Measurements from ENCODE around the gene IL12RB2. TPM values are rescaled to one million over a fixed set of nuclear protein-coding genes. Genes with fewer than 3 reads are reported as not detected.

Gene IL12RB2
- total RNA-seq, 1 experiment from 2014 or later, result not detected

GRCh38 chr1:67274623-67275325 is 32.9 kb upstream of the IL12RB2 start:
- H3K9ac ChIP-seq (ENCODE audit: low read length), result no peak overlapping the region
- intact Hi-C loops (cut with micrococcal nuclease), result no loop called here
- POLR2A ChIA-PET (ENCODE audit: unreplicated experiment), result no interaction called here
- no peaks in the 10 kb centered on the region for H4K20me1 ChIP-seq (ENCODE audit: low read length)
- ATAC-seq (no peak), DNase-seq (no peak)
- no peaks in the 10 kb centered on the region for H3K4me1 ChIP-seq (ENCODE audit: insufficient read depth, low read length)
- no peak overlapping the region for H3K27ac ChIP-seq (ENCODE audit: low read length)
- H3F3A ChIP-seq (ENCODE audit: low read length, unreplicated experiment), result no peaks in the 10 kb centered on the region
- H3K9me3 ChIP-seq (ENCODE audit: low read length), result no peaks in the 10 kb centered on the region
- no TSS peak for BruUV-seq (replicated peaks)
- CTCF ChIA-PET, result no interaction called here
- H3K4me3 ChIP-seq (ENCODE audit: low read length), result no peak overlapping the region
- H3K36me3 ChIP-seq (ENCODE audit: low read depth, low read length), result no peaks in the 10 kb centered on the region
- H3K79me2 ChIP-seq (ENCODE audit: low read length), result no peaks in the 10 kb centered on the region
- no peaks in the 10 kb centered on the region for H3K9me2 ChIP-seq (replicated peaks; ENCODE audit: low read length)
- TF ChIP-seq EZH2 (IDR thresholded peaks at IDR 0.05; ENCODE audit: low read length, unreplicated experiment), result no peak
- no peaks in the 10 kb centered on the region for H3K27me3 ChIP-seq (ENCODE audit: low read length)
- H3K4me2 ChIP-seq (ENCODE audit: low read length), result no peak overlapping the region
- H2AFZ ChIP-seq (ENCODE audit: low read length), result no peak overlapping the region

DNA sequence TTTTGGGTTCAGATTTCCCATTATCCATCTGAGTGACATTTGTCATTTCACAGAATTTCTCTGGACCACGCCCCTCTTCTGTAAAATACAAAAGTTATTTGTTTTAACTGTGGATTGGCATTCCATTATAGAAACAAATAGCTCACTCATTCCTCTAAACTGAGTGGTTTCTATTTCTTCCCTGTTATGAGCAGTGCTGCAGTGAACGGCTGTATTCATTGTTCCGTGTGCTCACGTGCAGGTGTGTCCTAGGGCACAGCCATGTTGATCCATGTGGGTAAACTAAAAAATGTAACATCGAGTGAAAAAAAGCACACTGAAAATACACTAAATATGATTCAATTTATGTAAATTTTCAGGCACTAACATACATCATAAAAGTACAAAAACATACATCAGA is 27.0 kb upstream of the IL12RB2 start:
- H3K27me3 ChIP-seq (ENCODE audit: low read length), result no peaks in the 10 kb centered on the region
- no peaks in the 10 kb centered on the region for H3K4me1 ChIP-seq (ENCODE audit: insufficient read depth, low read length)
- TF ChIP-seq EZH2 (IDR thresholded peaks at IDR 0.05; ENCODE audit: low read length, unreplicated experiment) (no peak), EZH2phosphoT487 (IDR thresholded peaks at IDR 0.05; ENCODE audit: borderline replicate concordance, low read length) (no peak)
- TF ChIP-seq, protein P1, sequence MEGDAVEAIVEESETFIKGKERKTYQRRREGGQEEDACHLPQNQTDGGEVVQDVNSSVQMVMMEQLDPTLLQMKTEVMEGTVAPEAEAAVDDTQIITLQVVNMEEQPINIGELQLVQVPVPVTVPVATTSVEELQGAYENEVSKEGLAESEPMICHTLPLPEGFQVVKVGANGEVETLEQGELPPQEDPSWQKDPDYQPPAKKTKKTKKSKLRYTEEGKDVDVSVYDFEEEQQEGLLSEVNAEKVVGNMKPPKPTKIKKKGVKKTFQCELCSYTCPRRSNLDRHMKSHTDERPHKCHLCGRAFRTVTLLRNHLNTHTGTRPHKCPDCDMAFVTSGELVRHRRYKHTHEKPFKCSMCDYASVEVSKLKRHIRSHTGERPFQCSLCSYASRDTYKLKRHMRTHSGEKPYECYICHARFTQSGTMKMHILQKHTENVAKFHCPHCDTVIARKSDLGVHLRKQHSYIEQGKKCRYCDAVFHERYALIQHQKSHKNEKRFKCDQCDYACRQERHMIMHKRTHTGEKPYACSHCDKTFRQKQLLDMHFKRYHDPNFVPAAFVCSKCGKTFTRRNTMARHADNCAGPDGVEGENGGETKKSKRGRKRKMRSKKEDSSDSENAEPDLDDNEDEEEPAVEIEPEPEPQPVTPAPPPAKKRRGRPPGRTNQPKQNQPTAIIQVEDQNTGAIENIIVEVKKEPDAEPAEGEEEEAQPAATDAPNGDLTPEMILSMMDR (conservative IDR thresholded peaks at IDR 0.05; ENCODE audit: low read depth, low read length), result no peak
- ATAC-seq (no peak), DNase-seq (peak; percentile 12)
- no peak overlapping the region for H3K27ac ChIP-seq (ENCODE audit: low read length)
- no TSS peak for BruUV-seq (replicated peaks)
- no peaks in the 10 kb centered on the region for H3K79me2 ChIP-seq (ENCODE audit: low read length)
- ChIA-PET POLR2A (ENCODE audit: unreplicated experiment) (no interaction called here), CTCF (no interaction called here)
- no peak overlapping the region for H3K4me3 ChIP-seq (ENCODE audit: low read length)
- no peaks in the 10 kb centered on the region for H3F3A ChIP-seq (ENCODE audit: low read length, unreplicated experiment)
- H3K9ac ChIP-seq (ENCODE audit: low read length), result no peak overlapping the region
- no peak overlapping the region for H3K4me2 ChIP-seq (ENCODE audit: low read length)
- no peak overlapping the region for H2AFZ ChIP-seq (ENCODE audit: low read length)
- intact Hi-C loops (cut with micrococcal nuclease), result no loop called here
- H3K36me3 ChIP-seq (ENCODE audit: low read depth, low read length), result no peaks in the 10 kb centered on the region
- H3K9me3 ChIP-seq (ENCODE audit: low read length), result no peaks in the 10 kb centered on the region
- H4K20me1 ChIP-seq (ENCODE audit: low read length), result no peaks in the 10 kb centered on the region
- H3K9me2 ChIP-seq (replicated peaks; ENCODE audit: low read length), result no peaks in the 10 kb centered on the region

DNA sequence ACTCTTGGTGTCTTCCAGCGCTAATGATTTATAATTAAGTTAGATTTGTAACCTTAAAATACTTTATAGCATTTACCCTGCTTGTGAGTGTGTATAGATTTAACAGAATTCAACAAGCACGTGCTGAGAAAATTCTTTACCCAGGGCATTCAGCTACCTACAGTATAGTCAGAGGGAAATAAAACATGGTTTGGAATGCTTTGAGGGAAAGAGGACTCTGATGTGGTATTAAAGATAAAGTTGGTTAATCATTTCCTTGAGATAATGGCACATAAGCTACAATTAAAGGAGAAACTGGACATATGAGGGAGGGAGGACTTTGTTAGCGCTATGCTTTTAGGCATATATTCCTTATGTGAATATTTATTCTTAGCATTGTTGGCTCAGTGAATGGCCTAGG is 26.4 kb upstream of the IL12RB2 start:
- no TSS peak for BruUV-seq (replicated peaks)
- Histone ChIP-seq H3K79me2 (ENCODE audit: low read length) (no peaks in the 10 kb centered on the region), H4K20me1 (ENCODE audit: low read length) (no peaks in the 10 kb centered on the region), H3K27ac (ENCODE audit: low read length) (no peak overlapping the region), H3K4me3 (ENCODE audit: low read length) (no peak overlapping the region), H3K36me3 (ENCODE audit: low read depth, low read length) (no peaks in the 10 kb centered on the region), H3K9me3 (ENCODE audit: low read length) (no peaks in the 10 kb centered on the region), H3K27me3 (ENCODE audit: low read length) (no peaks in the 10 kb centered on the region), H3K4me1 (ENCODE audit: insufficient read depth, low read length) (no peaks in the 10 kb centered on the region), H3F3A (ENCODE audit: low read length, unreplicated experiment) (no peaks in the 10 kb centered on the region), H3K9ac (ENCODE audit: low read length) (no peak overlapping the region), H2AFZ (ENCODE audit: low read length) (no peak overlapping the region), H3K9me2 (replicated peaks; ENCODE audit: low read length) (no peaks in the 10 kb centered on the region), H3K4me2 (ENCODE audit: low read length) (no peak overlapping the region)
- DNase-seq, result no peak
- intact Hi-C loops (cut with micrococcal nuclease), result no loop called here
- ChIA-PET CTCF (no interaction called here), POLR2A (ENCODE audit: unreplicated experiment) (no interaction called here)
- TF ChIP-seq, protein P1 (conservative IDR thresholded peaks at IDR 0.05; ENCODE audit: low read depth, low read length), result no peak
- no peak for TF ChIP-seq EZH2 (IDR thresholded peaks at IDR 0.05; ENCODE audit: low read length, unreplicated experiment)
- TF ChIP-seq EZH2phosphoT487 (IDR thresholded peaks at IDR 0.05; ENCODE audit: borderline replicate concordance, low read length), result no peak
- ATAC-seq, result no peak
